Measurements from ENCODE around the gene COQ8B. TPM values are rescaled to one million over a fixed set of nuclear protein-coding genes. Genes with fewer than 3 reads are reported as not detected.
A peak's percentile ranks its signal among the peaks of the same experiment; 100 is the strongest.

Gene COQ8B
- total and polyA plus RNA-seq, 10 donors = 18.4 to 40.2 (median 32.6) TPM

DNA sequence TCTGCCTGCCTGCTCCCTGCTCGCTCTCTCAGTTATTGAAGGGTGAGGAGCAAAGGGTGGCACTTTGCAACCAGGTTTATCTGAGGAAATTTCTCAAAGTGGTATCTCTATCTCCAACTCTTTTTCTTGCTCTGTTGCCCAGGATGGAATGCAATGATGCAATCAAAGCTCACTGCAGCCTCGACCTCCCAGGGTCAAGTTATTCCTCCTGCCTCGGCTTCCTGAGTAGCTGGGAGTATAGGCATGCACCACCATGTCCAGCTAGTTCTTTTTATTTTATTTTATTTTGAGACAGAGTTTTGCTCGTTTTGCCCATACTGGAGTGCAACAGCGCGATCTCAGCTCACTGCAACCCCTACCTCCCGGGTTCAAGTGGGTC, 28.7 kb upstream of the COQ8B start:
- H3K27me3 ChIP-seq (replicated peaks in 1 of 7) = no peaks in the 10 kb centered on the region

DNA sequence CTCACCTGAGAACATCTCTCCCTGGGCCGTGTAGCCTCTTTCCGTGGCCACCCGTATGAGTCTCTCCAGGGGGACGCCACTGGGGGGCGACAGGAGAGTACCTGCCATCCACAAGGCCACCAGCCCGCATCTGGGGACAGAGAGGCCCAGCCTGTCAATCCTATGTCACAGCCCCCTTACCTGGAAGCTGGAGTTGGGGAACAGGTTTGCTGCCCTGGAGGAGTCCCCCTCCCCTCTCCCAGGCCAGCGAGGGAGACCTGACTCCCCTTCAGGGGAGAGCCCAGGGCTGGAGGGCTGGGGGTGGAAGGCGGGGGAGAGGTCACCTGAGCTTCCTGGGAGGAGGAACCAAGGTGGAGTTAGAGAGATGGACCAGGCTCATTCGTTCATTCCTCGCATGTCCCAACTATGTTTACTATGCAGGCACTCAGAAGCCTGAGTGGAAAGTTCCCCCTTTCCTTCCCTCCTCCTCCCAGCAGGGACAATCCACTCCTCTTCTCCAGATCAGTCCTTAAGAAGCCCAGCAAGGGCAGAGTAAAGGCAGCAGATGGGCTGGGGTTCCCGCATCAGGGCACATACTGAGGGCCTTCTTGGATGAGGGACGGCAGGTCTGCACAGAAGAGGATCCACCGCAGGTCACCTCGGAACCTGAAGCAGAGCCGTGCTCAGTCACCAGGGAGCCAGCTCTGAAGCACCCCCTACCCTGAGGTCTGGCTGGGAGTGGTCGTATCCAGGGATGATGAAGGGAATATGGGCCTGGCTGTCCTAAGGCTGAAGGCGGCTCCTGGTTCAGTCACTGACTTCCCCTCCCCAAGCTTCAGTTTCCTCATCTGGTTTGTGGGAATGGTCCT, 28.1 kb upstream of the COQ8B start:
- no peaks in the 10 kb centered on the region for H3K27me3 ChIP-seq (replicated peaks in 1 of 7)
- intact Hi-C loops (cut with DNase I; ENCODE audit: low total_unique reads) = no loop called here
- no peak for DNase-seq
- peak overlapping the region in 7 of 8 donors; percentile 23 to 75 (median 67) for H3K27ac ChIP-seq
- H3K4me3 ChIP-seq = no peak overlapping the region
- no peaks in the 10 kb centered on the region for H3K9me3 ChIP-seq
- peaks cover 4 to 47% (median 27%) of the 10 kb centered on the region in 6 donors for H3K4me1 ChIP-seq
- TF ChIP-seq POLR2AphosphoS5 (IDR thresholded peaks at IDR 0.05) (peak in 1 of 3 donors; percentile 22), POLR2A (IDR thresholded peaks at IDR 0.05) (no peak)
- TF ChIP-seq, protein P1, sequence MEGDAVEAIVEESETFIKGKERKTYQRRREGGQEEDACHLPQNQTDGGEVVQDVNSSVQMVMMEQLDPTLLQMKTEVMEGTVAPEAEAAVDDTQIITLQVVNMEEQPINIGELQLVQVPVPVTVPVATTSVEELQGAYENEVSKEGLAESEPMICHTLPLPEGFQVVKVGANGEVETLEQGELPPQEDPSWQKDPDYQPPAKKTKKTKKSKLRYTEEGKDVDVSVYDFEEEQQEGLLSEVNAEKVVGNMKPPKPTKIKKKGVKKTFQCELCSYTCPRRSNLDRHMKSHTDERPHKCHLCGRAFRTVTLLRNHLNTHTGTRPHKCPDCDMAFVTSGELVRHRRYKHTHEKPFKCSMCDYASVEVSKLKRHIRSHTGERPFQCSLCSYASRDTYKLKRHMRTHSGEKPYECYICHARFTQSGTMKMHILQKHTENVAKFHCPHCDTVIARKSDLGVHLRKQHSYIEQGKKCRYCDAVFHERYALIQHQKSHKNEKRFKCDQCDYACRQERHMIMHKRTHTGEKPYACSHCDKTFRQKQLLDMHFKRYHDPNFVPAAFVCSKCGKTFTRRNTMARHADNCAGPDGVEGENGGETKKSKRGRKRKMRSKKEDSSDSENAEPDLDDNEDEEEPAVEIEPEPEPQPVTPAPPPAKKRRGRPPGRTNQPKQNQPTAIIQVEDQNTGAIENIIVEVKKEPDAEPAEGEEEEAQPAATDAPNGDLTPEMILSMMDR (IDR thresholded peaks at IDR 0.05 in 8 of 11, conservative IDR thresholded peaks at IDR 0.05 in 3 of 11) = peak in 6 of 11 experiments; percentile 17 to 35 (median 27)
- WGBS, 5 donors = 70 to 80% (median 76%) methylated on average over 11 to 17 of the region's 17 CpGs
- peaks cover 0 to 39% (median 13%) of the 10 kb centered on the region in 6 donors for H3K36me3 ChIP-seq

More for the DNA sequence above, 28.7 kb upstream of the COQ8B start:
- WGBS, 5 donors = 70 to 81% (median 77%) methylated on average over 7 of the region's 7 CpGs
- Histone ChIP-seq H3K27ac (peak overlapping the region in 7 of 8 donors; percentile 22 to 75 (median 67)), H3K36me3 (peaks cover 0 to 33% (median 7%) of the 10 kb centered on the region in 6 donors), H3K4me3 (no peak overlapping the region), H3K4me1 (peaks cover 4 to 51% (median 29%) of the 10 kb centered on the region in 6 donors), H3K9me3 (no peaks in the 10 kb centered on the region)
- TF ChIP-seq POLR2A (IDR thresholded peaks at IDR 0.05) = no peak
- TF ChIP-seq POLR2AphosphoS5 (IDR thresholded peaks at IDR 0.05) = peak in 1 of 3 donors; percentile 41
- TF ChIP-seq, protein P1 (IDR thresholded peaks at IDR 0.05 in 8 of 11, conservative IDR thresholded peaks at IDR 0.05 in 3 of 11) = no peak
- intact Hi-C loops (cut with DNase I; ENCODE audit: low total_unique reads) = no loop called here
- no peak for DNase-seq

DNA sequence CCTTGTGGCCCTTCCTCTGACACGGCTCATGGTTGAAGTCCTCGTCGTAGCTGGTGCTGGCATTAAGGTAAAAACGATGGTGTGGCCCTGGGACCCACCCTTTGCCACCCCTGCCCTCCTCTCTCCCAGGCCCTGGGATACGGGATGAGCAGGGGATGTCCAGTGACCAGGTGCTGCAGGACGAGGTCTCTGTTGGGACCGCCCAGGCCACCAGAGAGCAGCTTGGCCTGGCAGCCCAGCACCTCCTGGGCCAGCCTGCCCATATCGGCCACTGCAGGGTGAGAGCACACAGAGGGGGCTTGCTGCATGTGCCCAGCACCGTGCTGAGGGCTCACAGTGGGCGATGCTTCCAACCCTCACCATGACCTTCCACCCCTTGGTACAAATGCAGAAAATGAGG, 27.2 kb upstream of the COQ8B start:
- WGBS, 5 donors = 81 to 95% (median 93%) methylated on average over 7 to 10 of the region's 10 CpGs
- Histone ChIP-seq H3K27ac (peak overlapping the region in 2 of 8 donors; percentile 72 to 75), H3K4me1 (peaks cover 0 to 38% (median 19%) of the 10 kb centered on the region in 6 donors), H3K36me3 (peaks cover 0 to 47% (median 21%) of the 10 kb centered on the region in 6 donors), H3K9me3 (no peaks in the 10 kb centered on the region), H3K27me3 (replicated peaks in 1 of 7) (no peaks in the 10 kb centered on the region), H3K4me3 (no peak overlapping the region)
- no peak for DNase-seq
- TF ChIP-seq, protein P1 (IDR thresholded peaks at IDR 0.05 in 8 of 11, conservative IDR thresholded peaks at IDR 0.05 in 3 of 11) = no peak
- peak in 1 of 3 donors; percentile 60 for TF ChIP-seq POLR2AphosphoS5 (IDR thresholded peaks at IDR 0.05)
- intact Hi-C loops (cut with DNase I; ENCODE audit: low total_unique reads) = no loop called here

DNA sequence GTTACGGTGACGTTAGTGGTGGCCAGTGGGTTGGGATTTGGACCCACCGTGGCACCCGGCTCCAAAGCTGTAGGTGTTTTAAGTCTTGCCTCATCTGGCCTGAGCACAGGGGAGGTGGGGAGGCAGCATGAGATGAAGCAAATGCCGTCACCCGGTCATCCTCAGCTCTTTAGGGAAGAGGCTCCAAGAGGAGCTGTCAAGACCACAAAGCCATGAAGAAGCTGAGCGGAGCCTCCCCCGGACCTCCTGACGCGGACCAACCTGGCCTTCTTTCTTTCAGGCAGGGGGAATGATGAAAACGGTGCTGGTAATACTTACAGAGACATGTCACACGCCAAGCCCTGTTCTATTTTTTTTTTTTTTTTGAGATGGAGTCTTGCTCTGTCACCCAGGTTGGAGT, 26.2 kb upstream of the COQ8B start:
- Histone ChIP-seq H3K27ac (no peak overlapping the region), H3K4me1 (peaks cover 0 to 28% (median 14%) of the 10 kb centered on the region in 6 donors), H3K27me3 (replicated peaks in 1 of 7) (no peaks in the 10 kb centered on the region), H3K9me3 (no peaks in the 10 kb centered on the region), H3K4me3 (no peak overlapping the region), H3K36me3 (peaks cover 0 to 58% (median 28%) of the 10 kb centered on the region in 6 donors)
- WGBS, 5 donors = 89 to 95% (median 93%) methylated on average over 10 to 12 of the region's 12 CpGs
- no peak for DNase-seq
- intact Hi-C loops (cut with DNase I; ENCODE audit: low total_unique reads) = no loop called here
- TF ChIP-seq POLR2A (IDR thresholded peaks at IDR 0.05) (no peak), POLR2AphosphoS5 (IDR thresholded peaks at IDR 0.05) (no peak)
- TF ChIP-seq, protein P1 (IDR thresholded peaks at IDR 0.05 in 8 of 11, conservative IDR thresholded peaks at IDR 0.05 in 3 of 11) = no peak
